ENCODE results near the gene PHC3. TPM values are rescaled to one million over a fixed set of nuclear protein-coding genes. Genes with fewer than 3 reads are reported as not detected.

The PHC3 gene
- total and polyA plus RNA-seq, 2 donors (not counting 1 experiment from before 2014, with no cell fraction given): 36.0 to 63.2 TPM

GRCh38 chr3:170203457-170203856 lies 21.9 kb upstream of the PHC3 start:
- H3K36me3 ChIP-seq (ENCODE audit: control insufficient read depth, insufficient read depth, low read length): no peaks in the 10 kb centered on the region
- no peak overlapping the region for H3K4me2 ChIP-seq (ENCODE audit: extremely low read depth, insufficient read depth, low read length)
- no peak for TF ChIP-seq EZH2 (IDR thresholded peaks at IDR 0.05; ENCODE audit: low read length, missing control alignments)
- no peak for TF ChIP-seq CTCF (conservative IDR thresholded peaks at IDR 0.05 in 1 of 2, IDR thresholded peaks at IDR 0.05 in 1 of 2; ENCODE audit: low read depth in 1 of 2, low read length in 2 of 2)
- no peak for DNase-seq (ENCODE audit: low read depth in 2 of 2)
- H3K27me3 ChIP-seq (ENCODE audit: control insufficient read depth, insufficient read depth, low read length): no peaks in the 10 kb centered on the region
- no peak overlapping the region for H3K27ac ChIP-seq (ENCODE audit: insufficient read depth, low read length)
- no peak overlapping the region for H3K4me3 ChIP-seq (replicated peaks in 1 of 4; ENCODE audit: control extremely low read depth in 1 of 4, insufficient read depth in 1 of 4, low read depth in 3 of 4, low read length in 4 of 4)
- H3K79me2 ChIP-seq (ENCODE audit: control insufficient read depth, insufficient read depth, low read length): no peaks in the 10 kb centered on the region
- H2AFZ ChIP-seq (ENCODE audit: low read length): no peak overlapping the region
- H3K4me1 ChIP-seq (ENCODE audit: control insufficient read depth, extremely low read depth, insufficient read depth, low read length): no peaks in the 10 kb centered on the region
- no peak overlapping the region for H3K9ac ChIP-seq (ENCODE audit: insufficient read depth, low read length)
- H4K20me1 ChIP-seq (ENCODE audit: control insufficient read depth, extremely low read depth, insufficient read depth, low read length): no peaks in the 10 kb centered on the region
- H3K9me3 ChIP-seq (ENCODE audit: control insufficient read depth, insufficient read depth, low read depth, low read length): no peaks in the 10 kb centered on the region

GRCh38 chr3:170201527-170201926 lies 20.0 kb upstream of the PHC3 start:
- no peaks in the 10 kb centered on the region for H3K4me1 ChIP-seq (ENCODE audit: control insufficient read depth, extremely low read depth, insufficient read depth, low read length)
- no peaks in the 10 kb centered on the region for H4K20me1 ChIP-seq (ENCODE audit: control insufficient read depth, extremely low read depth, insufficient read depth, low read length)
- DNase-seq (ENCODE audit: low read depth in 2 of 2): no peak
- H3K36me3 ChIP-seq (ENCODE audit: control insufficient read depth, insufficient read depth, low read length): no peaks in the 10 kb centered on the region
- H3K79me2 ChIP-seq (ENCODE audit: control insufficient read depth, insufficient read depth, low read length): no peaks in the 10 kb centered on the region
- no peak overlapping the region for H3K4me3 ChIP-seq (replicated peaks in 1 of 4; ENCODE audit: control extremely low read depth in 1 of 4, insufficient read depth in 1 of 4, low read depth in 3 of 4, low read length in 4 of 4)
- H3K9me3 ChIP-seq (ENCODE audit: control insufficient read depth, insufficient read depth, low read depth, low read length): no peaks in the 10 kb centered on the region
- H3K27me3 ChIP-seq (ENCODE audit: control insufficient read depth, insufficient read depth, low read length): no peaks in the 10 kb centered on the region
- no peak overlapping the region for H3K4me2 ChIP-seq (ENCODE audit: extremely low read depth, insufficient read depth, low read length)
- H3K9ac ChIP-seq (ENCODE audit: insufficient read depth, low read length): no peak overlapping the region
- H2AFZ ChIP-seq (ENCODE audit: low read length): no peak overlapping the region
- TF ChIP-seq CTCF (conservative IDR thresholded peaks at IDR 0.05 in 1 of 2, IDR thresholded peaks at IDR 0.05 in 1 of 2; ENCODE audit: low read depth in 1 of 2, low read length in 2 of 2) (no peak), EZH2 (IDR thresholded peaks at IDR 0.05; ENCODE audit: low read length, missing control alignments) (no peak)
- no peak overlapping the region for H3K27ac ChIP-seq (ENCODE audit: insufficient read depth, low read length)

- Histone ChIP-seq H3K4me2 (ENCODE audit: extremely low read depth, insufficient read depth, low read length) (no peak overlapping the region), H3K4me3 (replicated peaks in 1 of 4; ENCODE audit: control extremely low read depth in 1 of 4, insufficient read depth in 1 of 4, low read depth in 3 of 4, low read length in 4 of 4) (no peak overlapping the region), H3K9ac (ENCODE audit: insufficient read depth, low read length) (no peak overlapping the region), H3K36me3 (ENCODE audit: control insufficient read depth, insufficient read depth, low read length) (no peaks in the 10 kb centered on the region), H3K79me2 (ENCODE audit: control insufficient read depth, insufficient read depth, low read length) (no peaks in the 10 kb centered on the region), H3K27ac (ENCODE audit: insufficient read depth, low read length) (no peak overlapping the region), H3K4me1 (ENCODE audit: control insufficient read depth, extremely low read depth, insufficient read depth, low read length) (no peaks in the 10 kb centered on the region), H2AFZ (ENCODE audit: low read length) (no peak overlapping the region), H4K20me1 (ENCODE audit: control insufficient read depth, extremely low read depth, insufficient read depth, low read length) (no peaks in the 10 kb centered on the region), H3K9me3 (ENCODE audit: control insufficient read depth, insufficient read depth, low read depth, low read length) (no peaks in the 10 kb centered on the region), H3K27me3 (ENCODE audit: control insufficient read depth, insufficient read depth, low read length) (no peaks in the 10 kb centered on the region)
- TF ChIP-seq CTCF (conservative IDR thresholded peaks at IDR 0.05 in 1 of 2, IDR thresholded peaks at IDR 0.05 in 1 of 2; ENCODE audit: low read depth in 1 of 2, low read length in 2 of 2): no peak
- TF ChIP-seq EZH2 (IDR thresholded peaks at IDR 0.05; ENCODE audit: low read length, missing control alignments): no peak
- DNase-seq (ENCODE audit: low read depth in 2 of 2): no peak
Measured at GRCh38 chr3:170200987-170201386, 19.5 kb upstream of the PHC3 start.
